Measurements from ENCODE around the gene APOB. TPM values are rescaled to one million over a fixed set of nuclear protein-coding genes. Genes with fewer than 3 reads are reported as not detected.

Gene APOB
- total and polyA plus RNA-seq, 2 of the 13 experiments (the other 11 are each of a cell fraction or from before 2014, with no cell fraction given), result 1,569 to 2,515 TPM

- TF ChIP-seq ZNF737 (CRISPR knock-in tag; IDR thresholded peaks at IDR 0.05; ENCODE audit: borderline replicate concordance) (0 out of 2 replicates have a peak, but pooled peaks have one; percentile 70), ZFP91 (CRISPR knock-in tag; IDR thresholded peaks at IDR 0.05; ENCODE audit: borderline replicate concordance) (peak; percentile 31; the same call in 1 of the 2 replicates), NFYC (CRISPR knock-in tag; IDR thresholded peaks at IDR 0.05) (peak; percentile 57), ZNF350 (CRISPR knock-in tag; IDR thresholded peaks at IDR 0.05; ENCODE audit: borderline replicate concordance, low read depth) (no peak), ZNF567 (CRISPR knock-in tag; IDR thresholded peaks at IDR 0.05; ENCODE audit: borderline replicate concordance) (0 out of 2 replicates have a peak, but pooled peaks have one; percentile 25), ZFX (CRISPR knock-in tag; IDR thresholded peaks at IDR 0.05; ENCODE audit: low read depth) (peak; percentile 51; the same call in 1 of the 2 replicates), ZNF337 (CRISPR knock-in tag; IDR thresholded peaks at IDR 0.05; ENCODE audit: borderline replicate concordance, low read depth) (no peak)
Observed at GRCh38 chr2:20955277-20956026, 88.4 kb downstream of the APOB start (continued).

- Histone ChIP-seq H3K9ac (ENCODE audit: insufficient read depth, low read depth, low read length) (no peak overlapping the region), H2AFZ (ENCODE audit: low read length) (no peak overlapping the region), H3K4me3 (replicated peaks in 1 of 3; ENCODE audit: insufficient read depth in 1 of 3, low read depth in 2 of 3, low read length in 3 of 3) (no peak overlapping the region), H3K79me2 (ENCODE audit: insufficient read depth, low read length) (no peaks in the 10 kb centered on the region), H3K36me3 (replicated peaks in 1 of 2; ENCODE audit: control insufficient read depth in 1 of 2, insufficient read depth in 2 of 2, low read length in 2 of 2) (no peaks in the 10 kb centered on the region), H3K4me1 (ENCODE audit: insufficient read depth, low read length) (peaks cover 24% of the 10 kb centered on the region), H3K9me3 (ENCODE audit: low read length) (no peaks in the 10 kb centered on the region), H3K27ac (ENCODE audit: extremely low read length, insufficient read depth, low read length) (no peak overlapping the region), H3K27me3 (ENCODE audit: control insufficient read depth in 1 of 2, insufficient read depth in 2 of 2, low read length in 2 of 2) (peaks cover 0 to 44% of the 10 kb centered on the region in 2 experiments; a peak in 4 of 5 replicates), H4K20me1 (ENCODE audit: insufficient read depth, low read length) (no peaks in the 10 kb centered on the region), H3K4me2 (ENCODE audit: low read depth, low read length) (no peak overlapping the region)
- FAIRE-seq, result no peak
- 27% methylated on average over 10 of the region's 10 CpGs for WGBS (ENCODE audit: low lambda C conversion rate)
- in situ Hi-C loops (cut with HindIII; ENCODE audit: extremely low pct_ligation_motif_present, low pct_unique_long_range_greater_than_20kb) (loop anchor here (25.0 kb wide), 1 partner anchor 291 kb away; the partner anchor contains the start of genes GDF7 and HS1BP3), intact Hi-C loops (cut with micrococcal nuclease; ENCODE audit: unreplicated experiment) (no loop called here)
- no TSS peak for BruUV-seq (replicated peaks)
- ATAC-seq, result no peak
- ChIA-PET POLR2A (no interaction called here), CTCF (ENCODE audit: low intra/inter-chr PET ratio, low total read pairs) (no interaction called here)
- no peak for DNase-seq (ENCODE audit: low spot score)
- peak; percentile 8; the same call in 1 of the 2 replicates for TF ChIP-seq CREB1 (IDR thresholded peaks at IDR 0.05)
- TF ChIP-seq CREB1 (CRISPR knock-in tag; IDR thresholded peaks at IDR 0.05), result no peak
- peak; percentile 11; the same call in 1 of the 2 replicates for TF ChIP-seq PLRG1 (conservative IDR thresholded peaks at IDR 0.05)
- no peak for TF ChIP-seq ZNF136 (CRISPR knock-in tag; IDR thresholded peaks at IDR 0.05; ENCODE audit: low read depth)
- no peak for TF ChIP-seq ZNF44 (CRISPR knock-in tag; IDR thresholded peaks at IDR 0.05)
- no peak for TF ChIP-seq ZKSCAN1 (IDR thresholded peaks at IDR 0.05; ENCODE audit: low read length)
- TF ChIP-seq FOXK2 (IDR thresholded peaks at IDR 0.05), result peak; percentile 16; the same call in 1 of the 2 replicates
- TF ChIP-seq LRRFIP1 (CRISPR knock-in tag; conservative IDR thresholded peaks at IDR 0.05), result no peak
- TF ChIP-seq HIC2 (CRISPR knock-in tag; IDR thresholded peaks at IDR 0.05; ENCODE audit: low read depth), result no peak
Observed at GRCh38 chr2:20953146-20953824, 90.6 kb downstream of the APOB start.

All from HepG2 (cell line).